H9 (cell line): ENCODE results near the gene ANO2. TPM values are rescaled to one million over a fixed set of nuclear protein-coding genes. Genes with fewer than 3 reads are reported as not detected.

Experiments
- DNase-seq: peaks from one replicate; pipeline ENCODE4 v3.0.0-alpha.2; 2017
- H2AFZ ChIP-seq: one replicate; pipeline ENCODE4 v1.6.1; 2013; ENCODE audit warnings: mild to moderate bottlenecking, low read length, control low read depth, moderate library complexity
- H2AK5ac ChIP-seq: 2 replicates; pipeline ENCODE4 v1.6.1; 2013; ENCODE audit warnings: low read length, control low read depth, mixed read lengths; ENCODE audit not compliant: insufficient read length
- H2BK120ac ChIP-seq: one replicate; pipeline ENCODE4 v1.6.1; 2013; ENCODE audit warnings: low read depth, mild to moderate bottlenecking, low read length, control low read depth, inconsistent platforms; ENCODE audit not compliant: poor library complexity, severe bottlenecking
- H2BK12ac ChIP-seq: 2 replicates; pipeline ENCODE4 v1.6.1; 2013; ENCODE audit warnings: low read length, control low read depth, mixed read lengths, low read depth; ENCODE audit not compliant: insufficient read length
- H2BK15ac ChIP-seq: 2 replicates; pipeline ENCODE4 v1.6.1; 2013; ENCODE audit warnings: low read depth, low read length, control low read depth
- H2BK20ac ChIP-seq: one replicate; pipeline ENCODE4 v1.6.1; 2013; ENCODE audit warnings: low read depth, mild to moderate bottlenecking, low read length, control low read depth, inconsistent platforms; ENCODE audit not compliant: poor library complexity, severe bottlenecking
- H2BK5ac ChIP-seq: 2 replicates; pipeline ENCODE4 v1.6.1; 2013; ENCODE audit warnings: low read length, control low read depth, mixed read lengths; ENCODE audit not compliant: insufficient read length
- H3K14ac ChIP-seq: 2 replicates; pipeline ENCODE4 v1.6.1; 2013; ENCODE audit warnings: low read length, control low read depth; ENCODE audit not compliant: insufficient read depth
- H3K18ac ChIP-seq: 2 replicates; pipeline ENCODE4 v1.6.1; 2013; ENCODE audit warnings: low read depth, mild to moderate bottlenecking, mixed read lengths, low read length, control low read depth; ENCODE audit not compliant: insufficient read length
- H3K23ac ChIP-seq: 2 replicates; pipeline ENCODE4 v1.6.1; 2013; ENCODE audit warnings: low read length, control low read depth, mixed read lengths, low read depth; ENCODE audit not compliant: insufficient read length
- H3K23me2 ChIP-seq: 2 replicates; pipeline ENCODE4 v1.6.1; 2013; ENCODE audit warnings: low read depth, mild to moderate bottlenecking, mixed read lengths, low read length, control low read depth; ENCODE audit not compliant: insufficient read length, poor library complexity, severe bottlenecking
- H3K27ac ChIP-seq: 2 replicates; pipeline ENCODE4 v1.5.1; 2013; ENCODE audit warnings: low read length, control low read depth, mixed read lengths, low read depth; ENCODE audit not compliant: insufficient read length
- H3K27me3 ChIP-seq: 2 replicates; pipeline ENCODE4 v1.6.1; 2013; ENCODE audit warnings: low read length, control low read depth, inconsistent platforms; ENCODE audit not compliant: insufficient read depth
- H3K4ac ChIP-seq: 2 replicates; pipeline ENCODE4 v1.6.1; 2013; ENCODE audit warnings: low read depth, mild to moderate bottlenecking, control low read depth, inconsistent platforms, low read length, moderate library complexity
- H3K4me1 ChIP-seq: 2 replicates; pipeline ENCODE4 v1.6.1; 2013; ENCODE audit warnings: low read length, control low read depth, inconsistent platforms; ENCODE audit not compliant: insufficient read depth
- H3K4me2 ChIP-seq: 2 replicates; pipeline ENCODE4 v1.6.1; 2013; ENCODE audit warnings: low read length, control low read depth, mixed read lengths; ENCODE audit not compliant: insufficient read length, insufficient read depth
- H3K56ac ChIP-seq: 2 replicates; pipeline ENCODE4 v1.6.1; 2013; ENCODE audit warnings: low read depth, mild to moderate bottlenecking, mixed read lengths, low read length, control low read depth; ENCODE audit not compliant: insufficient read length
- H3K79me1 ChIP-seq: 2 replicates; pipeline ENCODE4 v1.6.1; 2013; ENCODE audit warnings: low read depth, mild to moderate bottlenecking, moderate library complexity, low read length, control low read depth, inconsistent platforms; ENCODE audit not compliant: insufficient read depth, poor library complexity, severe bottlenecking
- H3K79me2 ChIP-seq: 2 replicates; pipeline ENCODE4 v1.6.1; 2013; ENCODE audit warnings: low read length, control low read depth, inconsistent platforms; ENCODE audit not compliant: insufficient read depth
- H3K9ac ChIP-seq: 2 replicates; pipeline ENCODE4 v1.6.1; 2013; ENCODE audit warnings: low read length, control low read depth, mixed read lengths; ENCODE audit not compliant: insufficient read length; ENCODE audit errors: extremely low read depth
- H3K9me3 ChIP-seq: one replicate; pipeline ENCODE4 v1.6.1; 2013; ENCODE audit warnings: low read depth, low read length, inconsistent platforms; ENCODE audit not compliant: control insufficient read depth
- H3T11ph ChIP-seq: one replicate; pipeline ENCODE4 v1.6.1; 2013; ENCODE audit warnings: mild to moderate bottlenecking, low read length, control low read depth, inconsistent platforms
- H4K20me1 ChIP-seq: one replicate; pipeline ENCODE4 v1.6.1; 2013; ENCODE audit not compliant: control insufficient read depth, insufficient read length, insufficient read depth
- H4K5ac ChIP-seq: 2 replicates; pipeline ENCODE4 v1.6.1; 2013; ENCODE audit warnings: low read depth, mild to moderate bottlenecking, mixed read lengths, low read length, control low read depth; ENCODE audit not compliant: insufficient read length
- H4K8ac ChIP-seq: replicated peaks from 2 replicates; pipeline ENCODE4 v1.6.1; 2013; ENCODE audit warnings: low read length, control low read depth, mixed read lengths, low read depth; ENCODE audit not compliant: insufficient read length
- H4K91ac ChIP-seq: 2 replicates; pipeline ENCODE4 v1.6.1; 2013; ENCODE audit warnings: low read depth, mild to moderate bottlenecking, moderate library complexity, mixed read lengths, low read length, control low read depth; ENCODE audit not compliant: insufficient read length
- H3K27ac Mint-ChIP-seq, 3 experiments: 2 replicates in 2 of 3; 3 replicates in 1 of 3; pipeline ENCODE4 v1.8.0; 2020 to 2021; ENCODE audit warnings: mixed read lengths in 3 of 3, mild to moderate bottlenecking in 1 of 3, moderate library complexity in 1 of 3
- H3K27me3 Mint-ChIP-seq: 2 replicates; pipeline ENCODE4 v1.8.0; 2021; ENCODE audit warnings: low read depth, mild to moderate bottlenecking, moderate library complexity, mixed read lengths
- H3K36me3 Mint-ChIP-seq, 3 experiments: 2 replicates in 2 of 3; 3 replicates in 1 of 3; pipeline ENCODE4 v1.8.0; 2020 to 2021; ENCODE audit warnings: low read depth in 3 of 3, mixed read lengths in 3 of 3; ENCODE audit not compliant: insufficient read depth in 1 of 3
- H3K4me1 Mint-ChIP-seq, 2 experiments: 2 replicates each; pipeline ENCODE4 v1.8.0; 2020; ENCODE audit warnings: mixed read lengths in 2 of 2
- H3K4me3 Mint-ChIP-seq, 2 experiments: 2 replicates in 1 of 2; 3 replicates in 1 of 2; pipeline ENCODE4 v1.8.0; 2020 to 2021; ENCODE audit warnings: mild to moderate bottlenecking in 2 of 2, mixed read lengths in 2 of 2, moderate library complexity in 1 of 2
- H3K9me3 Mint-ChIP-seq, 2 experiments: 2 replicates in 1 of 2; 3 replicates in 1 of 2; pipeline ENCODE4 v1.8.0; 2020; ENCODE audit warnings: mild to moderate bottlenecking in 2 of 2, mixed read lengths in 2 of 2, moderate library complexity in 1 of 2
- CTCF ChIP-seq: fragments of 200-600 bp; sonication (generic); conservative IDR thresholded peaks from 3 replicates; pipeline ENCODE4 v1.8.0; 2021; ENCODE audit warnings: antibody characterized with exemption, mild to moderate bottlenecking
- WGBS: extraction: QIAGEN DNeasy Blood & Tissue Kit; methylation state at CpG from one replicate; pipeline ENCODE4 v1.1.7; 2013; ENCODE audit warnings: missing lambda C conversion rate, low lambda C conversion rate, mixed read lengths; ENCODE audit not compliant: insufficient read length; ENCODE audit errors: extremely low coverage; 5-methylcytosine and 5-hydroxymethylcytosine counted together
- total RNA-seq: library from RNA; stranded (reverse); gene quantifications from 2 replicates; pipeline ENCODE4 v1.2.1, GENCODE V29; 2021

The ANO2 gene
- total RNA-seq, 1 experiment from 2014 or later: 3.8 TPM

- H3T11ph ChIP-seq: no peak overlapping the region
- no peaks in the 10 kb centered on the region for H3K79me2 ChIP-seq
- no peaks in the 10 kb centered on the region for H3K23me2 ChIP-seq
- Mint-ChIP-seq H3K27me3 (peaks cover 17% of the 10 kb centered on the region), H3K4me3 (no peak overlapping the region), H3K4me1 (peaks cover 26 to 27% of the 10 kb centered on the region in 2 experiments), H3K9me3 (no peaks in the 10 kb centered on the region), H3K36me3 (no peaks in the 10 kb centered on the region; a peak in 1 of 7 replicates), H3K27ac (no peak overlapping the region)
- no CpG with 5 or more reads among the region's 7 CpGs for WGBS
- H3K9ac ChIP-seq: no peak overlapping the region
- no peak overlapping the region for H4K8ac ChIP-seq
- no peak overlapping the region for H3K14ac ChIP-seq
- H2BK5ac ChIP-seq: no peak overlapping the region
- no peaks in the 10 kb centered on the region for H3K9me3 ChIP-seq
- H3K23ac ChIP-seq: no peak overlapping the region
- H2BK120ac ChIP-seq: no peak overlapping the region
- no peak overlapping the region for H2BK20ac ChIP-seq
- H4K91ac ChIP-seq: no peak overlapping the region
- DNase-seq: no peak
- no peak overlapping the region for H2BK15ac ChIP-seq
- no peak overlapping the region for H3K56ac ChIP-seq
- no peak overlapping the region for H3K4ac ChIP-seq
- no peaks in the 10 kb centered on the region for H3K27me3 ChIP-seq
- H3K4me2 ChIP-seq: no peak overlapping the region
- no peak overlapping the region for H3K27ac ChIP-seq
- H2BK12ac ChIP-seq: no peak overlapping the region
- H3K79me1 ChIP-seq: no peaks in the 10 kb centered on the region
- H4K5ac ChIP-seq: no peak overlapping the region
- peaks cover 12% of the 10 kb centered on the region; the same call in 1 of the 2 replicates for H3K4me1 ChIP-seq
- no peak overlapping the region for H3K18ac ChIP-seq
- no peak for TF ChIP-seq CTCF
- no peak overlapping the region for H2AFZ ChIP-seq
- H4K20me1 ChIP-seq: no peaks in the 10 kb centered on the region
- H2AK5ac ChIP-seq: no peak overlapping the region
Measured at GRCh38 chr12:5963515-5963914, 18.5 kb upstream of the ANO2 start.
